CD4-positive, CD25-positive, alpha-beta regulatory T cell (primary cell): ENCODE data around the gene RNF213. TPM values are rescaled to one million over a fixed set of nuclear protein-coding genes. Genes with fewer than 3 reads are reported as not detected.
A peak's percentile ranks its signal among the peaks of the same experiment; 100 is the strongest.

Source experiments
- ATAC-seq, 2 donors: fragments of 150-1000 bp; cut with Tn5 transposase; one replicate each; pipeline ENCODE4 v1.10.0; 2021; ENCODE audit warnings: low read depth in 2 of 2, moderate number of reproducible peaks in 2 of 2, moderate library complexity in 1 of 2
- DNase-seq, 3 donors: peaks; one replicate each; pipeline versions ENCODE4 v3.0.0 to v3.0.0-alpha.2; 2012 to 2022; ENCODE audit warnings: mixed read lengths in 1 of 3
- H3K27ac ChIP-seq: one replicate; pipeline ENCODE4 v1.7.0; 2013; ENCODE audit warnings: mild to moderate bottlenecking, low read length; ENCODE audit not compliant: insufficient read depth, poor library complexity, severe bottlenecking
- H3K27me3 ChIP-seq: one replicate; pipeline ENCODE4 v1.7.0; 2013; ENCODE audit warnings: low read length; ENCODE audit not compliant: control insufficient read depth, insufficient read depth
- H3K36me3 ChIP-seq: one replicate; pipeline ENCODE4 v1.7.0; 2013; ENCODE audit warnings: mild to moderate bottlenecking, low read length, moderate library complexity; ENCODE audit not compliant: control insufficient read depth, insufficient read depth
- H3K4me1 ChIP-seq: 2 replicates; pipeline ENCODE4 v1.7.0; 2013; ENCODE audit warnings: mild to moderate bottlenecking, low read length; ENCODE audit not compliant: insufficient read depth, control insufficient read depth, poor library complexity, severe bottlenecking
- H3K4me3 ChIP-seq: one replicate; pipeline ENCODE4 v1.7.0; 2013; ENCODE audit warnings: low read depth, mild to moderate bottlenecking, low read length, moderate library complexity
- H3K9me3 ChIP-seq, 2 experiments: 1 replicate in 1 of 2; 2 replicates in 1 of 2; pipeline ENCODE4 v1.7.0; 2013; ENCODE audit warnings: low read length in 2 of 2, mild to moderate bottlenecking in 1 of 2, moderate library complexity in 1 of 2; ENCODE audit not compliant: control insufficient read depth in 2 of 2
- H3K27ac Mint-ChIP-seq, 3 donors: one replicate each; pipeline ENCODE4 v1.8.0; 2020 to 2022; ENCODE audit warnings: mild to moderate bottlenecking in 3 of 3, mixed read lengths in 3 of 3, moderate library complexity in 2 of 3
- H3K27me3 Mint-ChIP-seq: one replicate; pipeline ENCODE4 v1.8.0; 2022; ENCODE audit warnings: mild to moderate bottlenecking, mixed read lengths
- H3K36me3 Mint-ChIP-seq: one replicate; pipeline ENCODE4 v1.8.0; 2020; ENCODE audit warnings: mixed read lengths
- H3K4me1 Mint-ChIP-seq, 4 donors: one replicate each; pipeline ENCODE4 v1.8.0; 2020 to 2022; ENCODE audit warnings: mixed read lengths in 4 of 4, mild to moderate bottlenecking in 1 of 4
- H3K4me3 Mint-ChIP-seq, 4 donors: one replicate each; pipeline ENCODE4 v1.8.0; 2020 to 2022; ENCODE audit warnings: mild to moderate bottlenecking in 4 of 4, mixed read lengths in 4 of 4, moderate library complexity in 3 of 4
- H3K9me3 Mint-ChIP-seq, 7 donors: one replicate each; pipeline ENCODE4 v1.8.0; 2020 to 2022; ENCODE audit warnings: mixed read lengths in 7 of 7, mild to moderate bottlenecking in 3 of 7, moderate library complexity in 2 of 7
- polyA plus RNA-seq, 4 donors: library from polyadenylated mRNA; unstranded; fragments of 300-500 nt; fragmentation: Illumina TruSeq; gene quantifications; one replicate each; pipeline ENCODE4 v1.2.3, GENCODE V29; 2021
- total RNA-seq: library from RNA; stranded (reverse); gene quantifications from one replicate; pipeline ENCODE4 v1.2.3, GENCODE V29; 2022

RNF213 gene
- total and polyA plus RNA-seq, 5 donors from 2014 or later, result 27.6 to 666 (median 32.4) TPM

DNA sequence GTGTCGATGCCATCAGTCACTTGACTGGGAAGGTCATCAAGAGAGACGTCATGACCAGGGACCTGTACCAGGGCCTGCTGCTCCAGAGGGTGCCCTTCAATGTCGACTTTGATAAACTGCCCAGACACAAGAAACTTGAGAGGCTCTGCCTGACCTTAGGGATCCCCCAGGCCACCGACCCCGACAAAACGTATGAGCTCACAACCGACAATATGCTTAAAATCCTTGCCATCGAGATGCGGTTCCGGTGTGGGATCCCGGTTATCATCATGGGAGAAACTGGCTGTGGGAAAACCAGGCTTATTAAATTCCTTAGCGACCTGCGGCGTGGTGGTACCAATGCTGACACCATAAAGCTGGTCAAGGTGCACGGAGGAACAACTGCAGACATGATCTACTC, 84.7 kb downstream of the RNF213 start:
- Mint-ChIP-seq H3K27ac (no peak overlapping the region), H3K36me3 (peaks cover 66% of the 10 kb centered on the region), H3K9me3 (no peaks in the 10 kb centered on the region)

DNA sequence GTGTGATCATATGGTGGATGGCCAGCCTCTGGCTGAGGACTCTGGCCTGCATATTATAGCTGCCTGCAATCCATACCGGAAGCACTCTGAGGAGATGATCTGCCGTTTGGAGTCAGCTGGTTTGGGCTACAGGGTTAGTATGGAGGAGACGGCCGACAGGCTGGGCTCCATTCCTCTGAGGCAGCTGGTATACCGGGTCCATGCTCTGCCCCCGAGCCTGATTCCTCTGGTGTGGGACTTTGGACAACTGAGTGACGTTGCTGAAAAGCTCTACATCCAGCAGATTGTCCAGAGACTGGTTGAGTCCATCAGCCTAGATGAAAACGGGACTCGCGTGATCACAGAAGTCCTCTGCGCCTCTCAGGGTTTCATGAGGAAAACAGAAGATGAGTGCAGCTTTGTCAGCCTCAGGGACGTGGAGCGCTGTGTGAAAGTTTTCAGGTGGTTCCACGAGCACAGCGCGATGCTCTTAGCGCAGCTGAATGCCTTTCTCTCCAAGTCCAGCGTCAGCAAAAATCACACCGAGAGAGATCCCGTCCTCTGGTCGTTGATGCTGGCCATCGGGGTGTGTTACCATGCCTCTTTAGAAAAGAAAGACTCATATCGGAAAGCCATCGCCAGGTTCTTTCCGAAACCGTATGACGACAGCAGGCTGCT, 85.3 kb downstream of the RNF213 start:
- Mint-ChIP-seq H3K27ac (no peak overlapping the region), H3K9me3 (no peaks in the 10 kb centered on the region), H3K4me3 (no peak overlapping the region), H3K4me1 (peaks cover 0 to 9% (median 5%) of the 10 kb centered on the region in 4 donors), H3K36me3 (peaks cover 72% of the 10 kb centered on the region), H3K27me3 (no peaks in the 10 kb centered on the region)
- no peak for DNase-seq
- H3K9me3 ChIP-seq, result no peaks in the 10 kb centered on the region
- no peak for ATAC-seq
- peaks cover 95% of the 10 kb centered on the region for H3K36me3 ChIP-seq
- H3K4me3 ChIP-seq, result no peak overlapping the region
- no peak overlapping the region for H3K27ac ChIP-seq
- no peaks in the 10 kb centered on the region for H3K27me3 ChIP-seq
- H3K4me1 ChIP-seq, result no peaks in the 10 kb centered on the region

More for the DNA sequence above, 84.7 kb downstream of the RNF213 start:
- DNase-seq (no peak), ATAC-seq (no peak)
- H3K27me3 ChIP-seq, result no peaks in the 10 kb centered on the region
- no peak overlapping the region for H3K4me3 ChIP-seq
- no peak overlapping the region for H3K27ac ChIP-seq
- H3K4me3 Mint-ChIP-seq, result no peak overlapping the region
- H3K27me3 Mint-ChIP-seq, result no peaks in the 10 kb centered on the region
- peaks cover 95% of the 10 kb centered on the region for H3K36me3 ChIP-seq
- no peaks in the 10 kb centered on the region for H3K9me3 ChIP-seq
- no peaks in the 10 kb centered on the region for H3K4me1 ChIP-seq
- peaks cover 0 to 9% (median 5%) of the 10 kb centered on the region in 4 donors for H3K4me1 Mint-ChIP-seq

DNA sequence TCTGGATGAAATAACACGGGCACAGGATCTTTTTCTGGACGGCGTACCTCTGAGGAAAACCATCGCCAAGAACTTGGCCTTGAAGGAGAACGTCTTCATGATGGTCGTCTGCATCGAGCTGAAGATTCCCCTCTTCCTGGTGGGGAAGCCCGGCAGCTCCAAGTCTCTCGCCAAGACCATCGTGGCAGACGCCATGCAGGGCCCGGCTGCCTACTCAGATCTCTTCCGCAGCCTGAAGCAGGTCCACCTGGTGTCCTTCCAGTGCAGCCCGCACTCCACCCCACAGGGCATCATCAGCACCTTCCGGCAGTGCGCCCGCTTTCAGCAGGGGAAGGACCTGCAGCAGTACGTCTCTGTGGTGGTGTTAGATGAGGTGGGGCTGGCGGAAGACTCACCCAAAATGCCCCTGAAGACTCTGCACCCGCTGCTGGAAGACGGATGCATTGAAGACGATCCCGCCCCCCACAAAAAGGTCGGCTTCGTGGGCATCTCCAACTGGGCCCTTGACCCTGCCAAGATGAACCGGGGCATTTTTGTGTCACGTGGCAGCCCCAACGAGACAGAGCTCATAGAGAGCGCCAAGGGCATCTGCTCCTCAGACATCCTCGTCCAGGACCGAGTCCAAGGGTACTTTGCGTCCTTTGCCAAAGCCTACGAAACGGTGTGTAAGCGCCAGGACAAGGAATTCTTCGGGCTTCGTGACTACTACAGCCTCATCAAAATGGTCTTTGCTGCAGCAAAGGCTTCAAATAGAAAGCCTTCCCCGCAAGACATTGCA, 86.0 kb downstream of the RNF213 start:
- no peaks in the 10 kb centered on the region for H3K9me3 ChIP-seq
- Mint-ChIP-seq H3K27me3 (no peaks in the 10 kb centered on the region), H3K27ac (peak overlapping the region in 1 of 3 donors; percentile 26), H3K9me3 (no peaks in the 10 kb centered on the region), H3K36me3 (peaks cover 72% of the 10 kb centered on the region), H3K4me3 (no peak overlapping the region), H3K4me1 (peaks cover 0 to 9% (median 3%) of the 10 kb centered on the region in 4 donors)
- no peak overlapping the region for H3K4me3 ChIP-seq
- no peak overlapping the region for H3K27ac ChIP-seq
- DNase-seq (no peak), ATAC-seq (peak in 1 of 2 donors; percentile 21)
- H3K36me3 ChIP-seq, result peaks cover 96% of the 10 kb centered on the region
- H3K27me3 ChIP-seq, result no peaks in the 10 kb centered on the region
- H3K4me1 ChIP-seq, result no peaks in the 10 kb centered on the region

DNA sequence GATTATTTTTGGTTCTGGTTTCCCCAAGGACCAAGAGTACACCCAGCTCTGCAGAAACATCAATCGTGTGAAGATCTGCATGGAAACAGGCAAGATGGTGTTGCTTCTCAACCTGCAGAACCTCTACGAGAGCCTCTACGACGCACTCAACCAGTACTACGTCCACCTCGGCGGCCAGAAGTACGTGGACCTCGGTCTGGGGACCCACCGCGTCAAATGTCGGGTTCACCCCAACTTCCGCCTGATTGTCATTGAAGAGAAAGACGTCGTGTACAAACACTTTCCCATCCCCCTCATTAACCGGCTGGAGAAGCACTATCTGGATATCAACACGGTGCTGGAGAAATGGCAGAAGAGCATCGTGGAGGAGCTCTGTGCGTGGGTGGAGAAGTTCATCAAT, 86.9 kb downstream of the RNF213 start:
- no peak overlapping the region for H3K4me3 Mint-ChIP-seq
- no peak overlapping the region for H3K4me3 ChIP-seq
- peak overlapping the region in 1 of 3 donors; percentile 77 for H3K27ac Mint-ChIP-seq
- DNase-seq (no peak), ATAC-seq (no peak)
- peaks cover 99% of the 10 kb centered on the region for H3K36me3 ChIP-seq
- H3K36me3 Mint-ChIP-seq, result peaks cover 76% of the 10 kb centered on the region
- H3K9me3 ChIP-seq, result no peaks in the 10 kb centered on the region
- H3K4me1 ChIP-seq, result no peaks in the 10 kb centered on the region
- H3K4me1 Mint-ChIP-seq, result peaks cover 0 to 9% (median 3%) of the 10 kb centered on the region in 4 donors
- H3K27ac ChIP-seq, result no peak overlapping the region
- H3K9me3 Mint-ChIP-seq, result no peaks in the 10 kb centered on the region
- H3K27me3 ChIP-seq, result no peaks in the 10 kb centered on the region
- H3K27me3 Mint-ChIP-seq, result no peaks in the 10 kb centered on the region

DNA sequence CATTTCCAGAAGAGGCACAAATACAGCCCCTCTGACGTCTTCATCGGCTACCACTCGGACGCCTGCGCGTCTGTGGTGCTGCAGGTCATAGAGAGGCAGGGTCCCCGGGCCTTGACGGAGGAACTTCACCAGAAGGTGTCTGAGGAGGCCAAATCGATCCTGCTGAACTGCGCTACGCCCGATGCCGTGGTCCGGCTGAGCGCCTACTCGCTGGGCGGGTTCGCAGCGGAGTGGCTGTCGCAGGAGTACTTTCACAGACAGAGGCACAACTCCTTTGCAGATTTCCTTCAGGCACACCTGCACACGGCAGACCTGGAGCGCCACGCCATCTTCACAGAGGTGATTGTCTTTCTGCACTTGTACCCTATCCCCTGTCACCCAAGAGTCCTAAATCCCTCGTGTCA, 87.3 kb downstream of the RNF213 start:
- H3K4me3 ChIP-seq, result no peak overlapping the region
- H3K27ac ChIP-seq, result no peak overlapping the region
- no peaks in the 10 kb centered on the region for H3K27me3 ChIP-seq
- H3K4me3 Mint-ChIP-seq, result no peak overlapping the region
- no peaks in the 10 kb centered on the region for H3K9me3 Mint-ChIP-seq
- ATAC-seq (no peak), DNase-seq (no peak)
- H3K4me1 ChIP-seq, result no peaks in the 10 kb centered on the region
- H3K27ac Mint-ChIP-seq, result no peak overlapping the region
- peaks cover 100% of the 10 kb centered on the region for H3K36me3 ChIP-seq
- no peaks in the 10 kb centered on the region for H3K27me3 Mint-ChIP-seq
- peaks cover 80% of the 10 kb centered on the region for H3K36me3 Mint-ChIP-seq
- H3K9me3 ChIP-seq, result no peaks in the 10 kb centered on the region
- H3K4me1 Mint-ChIP-seq, result peaks cover 0 to 9% (median 3%) of the 10 kb centered on the region in 4 donors

DNA sequence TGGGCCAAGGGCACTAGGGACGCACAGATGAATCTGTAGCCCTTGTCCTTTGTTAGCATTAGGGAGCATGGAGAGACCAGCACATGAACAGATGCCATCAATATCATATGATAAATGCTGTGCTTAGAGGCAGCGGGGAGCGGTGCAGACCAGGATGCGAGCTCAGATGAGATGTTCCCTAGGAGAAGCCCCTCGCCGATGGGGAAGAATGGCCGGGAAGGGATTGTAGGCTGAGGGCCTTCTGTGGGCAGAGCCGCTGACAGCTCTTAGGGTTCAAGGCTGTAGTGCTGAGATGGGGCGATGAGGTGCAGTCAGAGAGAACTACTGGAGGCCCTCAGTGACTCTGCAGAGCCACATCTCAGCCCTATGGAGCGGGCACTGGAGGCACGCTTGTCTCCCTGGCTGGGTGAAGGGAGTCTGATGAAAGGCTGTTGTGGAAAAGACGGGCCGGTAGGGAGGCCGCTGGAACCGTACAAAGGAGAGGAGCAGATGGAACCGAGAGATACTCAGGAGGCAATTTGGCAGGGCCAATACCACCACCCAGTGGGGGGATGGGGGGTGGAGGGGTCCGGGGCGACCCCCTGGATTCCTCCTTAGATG, 88.0 kb downstream of the RNF213 start:
- Histone ChIP-seq H3K27me3 (no peaks in the 10 kb centered on the region), H3K9me3 (no peaks in the 10 kb centered on the region), H3K27ac (no peak overlapping the region), H3K4me1 (no peaks in the 10 kb centered on the region), H3K36me3 (peaks cover 100% of the 10 kb centered on the region), H3K4me3 (no peak overlapping the region)
- H3K4me3 Mint-ChIP-seq, result no peak overlapping the region
- DNase-seq (no peak), ATAC-seq (no peak)
- no peaks in the 10 kb centered on the region for H3K9me3 Mint-ChIP-seq
- H3K27ac Mint-ChIP-seq, result peak overlapping the region in 1 of 3 donors; percentile 86
- H3K36me3 Mint-ChIP-seq, result peaks cover 78% of the 10 kb centered on the region
- no peaks in the 10 kb centered on the region for H3K27me3 Mint-ChIP-seq
- H3K4me1 Mint-ChIP-seq, result peaks cover 0 to 9% (median 3%) of the 10 kb centered on the region in 4 donors

DNA sequence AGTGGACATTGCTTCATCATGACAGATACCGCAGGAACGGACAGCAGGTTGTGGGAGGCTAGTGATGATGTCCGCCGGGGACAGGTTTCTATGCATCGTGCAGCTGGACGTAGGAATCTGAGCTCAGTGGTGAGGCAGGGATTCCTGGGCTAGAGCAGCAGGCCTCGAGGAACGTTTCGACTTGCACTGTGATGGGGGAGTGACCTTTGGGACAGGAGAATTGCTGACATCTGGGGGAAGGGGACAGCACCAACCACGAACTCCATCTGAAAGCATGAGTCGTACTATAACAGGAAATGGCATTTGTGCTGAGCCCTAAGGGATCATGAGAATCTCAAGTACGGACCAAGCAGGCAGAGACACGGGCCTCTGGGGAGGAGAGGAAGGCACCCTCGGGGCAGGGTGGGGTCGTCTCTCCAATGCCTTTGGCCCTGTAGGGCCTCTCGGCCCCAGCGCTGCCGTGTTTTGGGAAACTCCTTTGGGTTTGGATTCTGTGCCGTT, 88.5 kb downstream of the RNF213 start:
- no peak overlapping the region for H3K4me3 Mint-ChIP-seq
- Histone ChIP-seq H3K4me1 (no peaks in the 10 kb centered on the region), H3K27me3 (no peaks in the 10 kb centered on the region), H3K4me3 (no peak overlapping the region), H3K36me3 (peaks cover 100% of the 10 kb centered on the region), H3K27ac (no peak overlapping the region), H3K9me3 (no peaks in the 10 kb centered on the region)
- peaks cover 0 to 9% (median 3%) of the 10 kb centered on the region in 4 donors for H3K4me1 Mint-ChIP-seq
- DNase-seq (no peak), ATAC-seq (no peak)
- peaks cover 73% of the 10 kb centered on the region for H3K36me3 Mint-ChIP-seq
- H3K27me3 Mint-ChIP-seq, result no peaks in the 10 kb centered on the region
- H3K9me3 Mint-ChIP-seq, result no peaks in the 10 kb centered on the region
- peak overlapping the region in 1 of 3 donors; percentile 86 for H3K27ac Mint-ChIP-seq
